ENCODE data around the gene BFSP1. TPM values are rescaled to one million over a fixed set of nuclear protein-coding genes. Genes with fewer than 3 reads are reported as not detected.

The BFSP1 gene
- total RNA-seq, 4 donors from 2014 or later, result 1.5 to 5.1 (median 3.1) TPM

GRCh38 chr20:17465236-17465635 lies 65.9 kb downstream of the BFSP1 start:
- H3K27me3 ChIP-seq, result no peaks in the 10 kb centered on the region
- H3K27ac ChIP-seq, result no peak overlapping the region
- no peak for TF ChIP-seq POLR2A (IDR thresholded peaks at IDR 0.05)
- TF ChIP-seq CTCF (IDR thresholded peaks at IDR 0.05), result no peak
- DNase-seq, result no peak
- H3K4me1 ChIP-seq, result no peaks in the 10 kb centered on the region
- H3K36me3 ChIP-seq, result no peaks in the 10 kb centered on the region
- intact Hi-C loops (cut with DNase I; ENCODE audit: low total_unique reads), result no loop called here
- H3K9me3 ChIP-seq, result no peaks in the 10 kb centered on the region
- H3K4me3 ChIP-seq, result no peak overlapping the region

- no peak for DNase-seq
- no peaks in the 10 kb centered on the region for H3K27me3 ChIP-seq
- no peaks in the 10 kb centered on the region for H3K9me3 ChIP-seq
- TF ChIP-seq POLR2A (IDR thresholded peaks at IDR 0.05) (no peak), CTCF (IDR thresholded peaks at IDR 0.05) (no peak)
- H3K4me1 ChIP-seq, result no peaks in the 10 kb centered on the region
- H3K36me3 ChIP-seq, result no peaks in the 10 kb centered on the region
- intact Hi-C loops (cut with DNase I; ENCODE audit: low total_unique reads), result no loop called here
- H3K4me3 ChIP-seq, result no peak overlapping the region
- H3K27ac ChIP-seq, result no peak overlapping the region
Observed at GRCh38 chr20:17463711-17464110, 67.5 kb downstream of the BFSP1 start.

- TF ChIP-seq CTCF (IDR thresholded peaks at IDR 0.05) (no peak), POLR2A (IDR thresholded peaks at IDR 0.05) (no peak)
- intact Hi-C loops (cut with DNase I; ENCODE audit: low total_unique reads), result no loop called here
- no peaks in the 10 kb centered on the region for H3K9me3 ChIP-seq
- no peak for DNase-seq
- no peak overlapping the region for H3K4me3 ChIP-seq
- H3K4me1 ChIP-seq, result no peaks in the 10 kb centered on the region
- no peaks in the 10 kb centered on the region for H3K36me3 ChIP-seq
- no peak overlapping the region for H3K27ac ChIP-seq
- H3K27me3 ChIP-seq, result no peaks in the 10 kb centered on the region
Observed at GRCh38 chr20:17461941-17462340, 69.2 kb downstream of the BFSP1 start.

GRCh38 chr20:17460119-17460518 lies 71.1 kb downstream of the BFSP1 start:
- Histone ChIP-seq H3K27ac (no peak overlapping the region), H3K27me3 (no peaks in the 10 kb centered on the region), H3K4me3 (no peak overlapping the region), H3K9me3 (no peaks in the 10 kb centered on the region), H3K36me3 (no peaks in the 10 kb centered on the region), H3K4me1 (no peaks in the 10 kb centered on the region)
- TF ChIP-seq POLR2A (IDR thresholded peaks at IDR 0.05), result no peak
- no peak for TF ChIP-seq CTCF (IDR thresholded peaks at IDR 0.05)
- intact Hi-C loops (cut with DNase I; ENCODE audit: low total_unique reads), result no loop called here
- no peak for DNase-seq

GRCh38 chr20:17457588-17458190 lies 73.5 kb downstream of the BFSP1 start:
- no peak overlapping the region for H3K4me3 ChIP-seq
- no peak overlapping the region for H3K27ac ChIP-seq
- intact Hi-C loops (cut with DNase I; ENCODE audit: low total_unique reads), result no loop called here
- H3K4me1 ChIP-seq, result no peaks in the 10 kb centered on the region
- H3K27me3 ChIP-seq, result peaks cover 0 to 3% of the 10 kb centered on the region in 2 donors
- no peaks in the 10 kb centered on the region for H3K9me3 ChIP-seq
- H3K36me3 ChIP-seq, result no peaks in the 10 kb centered on the region
- no peak for DNase-seq
- TF ChIP-seq CTCF (IDR thresholded peaks at IDR 0.05) (no peak), POLR2A (IDR thresholded peaks at IDR 0.05) (no peak)
